ENCODE results near the gene CFAP57. TPM values are rescaled to one million over a fixed set of nuclear protein-coding genes. Genes with fewer than 3 reads are reported as not detected.

CFAP57 gene
- total RNA-seq, 1 donor from 2014 or later = not detected

GRCh38 chr1:43235040-43235439 lies 62.9 kb downstream of the CFAP57 start:
- Mint-ChIP-seq H3K27me3 (no peaks in the 10 kb centered on the region), H3K4me3 (no peak overlapping the region), H3K27ac (no peak overlapping the region), H3K9me3 (no peaks in the 10 kb centered on the region), H3K4me1 (peaks cover 27% of the 10 kb centered on the region), H3K36me3 (ENCODE audit: low read depth) (no peaks in the 10 kb centered on the region)
- intact Hi-C loops (cut with micrococcal nuclease) = no loop called here
- DNase-seq = no peak
- CTCF ChIA-PET = interaction anchor here (6.9 kb wide), 1 partner anchor 179 kb away, joined by 56 read pairs; no protein-coding TSS in a partner anchor
- POLR2A ChIA-PET = no interaction called here
- no peak for TF ChIP-seq CTCF (IDR thresholded peaks at IDR 0.05)
- ATAC-seq (ENCODE audit: low read depth) = no peak

- ATAC-seq (ENCODE audit: low read depth) = no peak
- Mint-ChIP-seq H3K27me3 (no peaks in the 10 kb centered on the region), H3K4me3 (no peak overlapping the region), H3K9me3 (no peaks in the 10 kb centered on the region), H3K27ac (no peak overlapping the region), H3K4me1 (peaks cover 33% of the 10 kb centered on the region), H3K36me3 (ENCODE audit: low read depth) (no peaks in the 10 kb centered on the region)
- DNase-seq = no peak
- ChIA-PET POLR2A (no interaction called here), CTCF (interaction anchor here (6.9 kb wide), 1 partner anchor 179 kb away, joined by 56 read pairs; no protein-coding TSS in a partner anchor)
- intact Hi-C loops (cut with micrococcal nuclease) = no loop called here
- no peak for TF ChIP-seq CTCF (IDR thresholded peaks at IDR 0.05)
Observed at GRCh38 chr1:43235451-43236121, 63.5 kb downstream of the CFAP57 start.

- intact Hi-C loops (cut with micrococcal nuclease) = no loop called here
- no peak for TF ChIP-seq CTCF (IDR thresholded peaks at IDR 0.05)
Observed at GRCh38 chr1:43237121-43237520, 65.0 kb downstream of the CFAP57 start.

GRCh38 chr1:43238085-43238484 lies 66.0 kb downstream of the CFAP57 start:
- POLR2A ChIA-PET = interaction anchor here (1.5 to 3.0 kb wide), 5 partner anchors 11 to 151 kb away, joined by 3 to 37 read pairs (median 6); partner anchors contain the start of genes CDC20, CFAP57, EBNA1BP2 and ELOVL1
- Mint-ChIP-seq H3K9me3 (no peaks in the 10 kb centered on the region), H3K4me1 (peaks cover 38% of the 10 kb centered on the region), H3K27me3 (no peaks in the 10 kb centered on the region), H3K27ac (peak overlapping the region; percentile 63), H3K36me3 (ENCODE audit: low read depth) (no peaks in the 10 kb centered on the region), H3K4me3 (peak overlapping the region; percentile 15)
- no peak for ATAC-seq (ENCODE audit: low read depth)
- CTCF ChIA-PET = interaction anchor here (1.3 to 6.9 kb wide), 5 partner anchors 12 to 810 kb away, joined by 5 to 56 read pairs (median 6); partner anchors contain the start of gene ELOVL1
- no peak for DNase-seq
- intact Hi-C loops (cut with micrococcal nuclease) = loop anchor here (1.0 to 2.0 kb wide), 2 partner anchors 17 to 151 kb away; partner anchors contain the start of genes MED8 and SZT2
- TF ChIP-seq CTCF (IDR thresholded peaks at IDR 0.05) = no peak

More at GRCh38 chr1:43237121-43237520, 65.0 kb downstream of the CFAP57 start:
- H3K27ac Mint-ChIP-seq = no peak overlapping the region
- H3K36me3 Mint-ChIP-seq (ENCODE audit: low read depth) = no peaks in the 10 kb centered on the region
- ATAC-seq (ENCODE audit: low read depth) = no peak
- H3K27me3 Mint-ChIP-seq = no peaks in the 10 kb centered on the region
- H3K4me3 Mint-ChIP-seq = no peak overlapping the region
- ChIA-PET POLR2A (no interaction called here), CTCF (interaction anchor here (0.9 to 6.9 kb wide), 2 partner anchors 10 to 177 kb away, joined by 4 to 56 read pairs; no protein-coding TSS in a partner anchor)
- no peak for DNase-seq
- peaks cover 38% of the 10 kb centered on the region for H3K4me1 Mint-ChIP-seq
- H3K9me3 Mint-ChIP-seq = no peaks in the 10 kb centered on the region

- ChIA-PET POLR2A (interaction anchor here (0.6 to 3.0 kb wide), 9 partner anchors 12 to 411 kb away, joined by 3 to 37 read pairs (median 5); partner anchors contain the start of genes CDC20, CFAP57, EBNA1BP2 and ELOVL1), CTCF (interaction anchor here (1.3 to 6.9 kb wide), 7 partner anchors 12 to 809 kb away, joined by 4 to 56 read pairs (median 5); partner anchors contain the start of genes CDC20, ELOVL1, MED8 and SZT2)
- Mint-ChIP-seq H3K4me3 (peak overlapping the region; percentile 40), H3K27ac (peak overlapping the region; percentile 89), H3K4me1 (peaks cover 38% of the 10 kb centered on the region), H3K27me3 (no peaks in the 10 kb centered on the region), H3K36me3 (ENCODE audit: low read depth) (no peaks in the 10 kb centered on the region), H3K9me3 (no peaks in the 10 kb centered on the region)
- TF ChIP-seq CTCF (IDR thresholded peaks at IDR 0.05) = no peak
- ATAC-seq (ENCODE audit: low read depth) (peak; percentile 47), DNase-seq (no peak)
- intact Hi-C loops (cut with micrococcal nuclease) = loop anchor here (1.0 to 2.0 kb wide), 5 partner anchors 18 to 175 kb away; partner anchors contain the start of genes CDC20, ELOVL1, MED8 and SZT2
Observed at GRCh38 chr1:43238991-43239469, 66.9 kb downstream of the CFAP57 start.

Measured in activated B cell treated with CpG ODN at 0.5 μM for 24 hours (primary cell).